ENCODE data around the gene C11orf52. TPM values are rescaled to one million over a fixed set of nuclear protein-coding genes. Genes with fewer than 3 reads are reported as not detected.

Gene C11orf52
- total RNA-seq, 1 experiment from 2014 or later, result 10.5 TPM

- Histone ChIP-seq H3F3A (ENCODE audit: low read length, unreplicated experiment) (no peaks in the 10 kb centered on the region), H3K79me2 (ENCODE audit: low read length) (no peaks in the 10 kb centered on the region), H3K36me3 (ENCODE audit: low read depth, low read length) (no peaks in the 10 kb centered on the region), H3K9me2 (replicated peaks; ENCODE audit: low read length) (no peaks in the 10 kb centered on the region), H3K27me3 (ENCODE audit: low read length) (no peaks in the 10 kb centered on the region), H4K20me1 (ENCODE audit: low read length) (no peaks in the 10 kb centered on the region), H3K9me3 (ENCODE audit: low read length) (no peaks in the 10 kb centered on the region), H3K9ac (ENCODE audit: low read length) (no peak overlapping the region), H3K27ac (ENCODE audit: low read length) (no peak overlapping the region), H3K4me2 (ENCODE audit: low read length) (no peak overlapping the region), H3K4me3 (ENCODE audit: low read length) (no peak overlapping the region), H3K4me1 (ENCODE audit: insufficient read depth, low read length) (peaks cover 36% of the 10 kb centered on the region), H2AFZ (ENCODE audit: low read length) (no peak overlapping the region)
- DNase-seq (no peak), ATAC-seq (no peak)
- ChIA-PET CTCF (no interaction called here), POLR2A (ENCODE audit: unreplicated experiment) (no interaction called here)
- intact Hi-C loops (cut with micrococcal nuclease), result no loop called here
- BruUV-seq (replicated peaks), result no TSS peak
- TF ChIP-seq EZH2phosphoT487 (IDR thresholded peaks at IDR 0.05; ENCODE audit: borderline replicate concordance, low read length) (no peak), CTCF (conservative IDR thresholded peaks at IDR 0.05; ENCODE audit: low read depth, low read length) (no peak), EZH2 (IDR thresholded peaks at IDR 0.05; ENCODE audit: low read length, unreplicated experiment) (no peak)
Observed at GRCh38 chr11:111923351-111923788, 4.7 kb downstream of the C11orf52 start.

GRCh38 chr11:111923951-111924350 lies 5.2 kb downstream of the C11orf52 start:
- Histone ChIP-seq H3K27ac (ENCODE audit: low read length) (no peak overlapping the region), H3K9me2 (replicated peaks; ENCODE audit: low read length) (no peaks in the 10 kb centered on the region), H3K4me2 (ENCODE audit: low read length) (no peak overlapping the region), H3K27me3 (ENCODE audit: low read length) (no peaks in the 10 kb centered on the region), H2AFZ (ENCODE audit: low read length) (no peak overlapping the region), H3K36me3 (ENCODE audit: low read depth, low read length) (no peaks in the 10 kb centered on the region), H4K20me1 (ENCODE audit: low read length) (no peaks in the 10 kb centered on the region), H3K9ac (ENCODE audit: low read length) (no peak overlapping the region), H3K9me3 (ENCODE audit: low read length) (no peaks in the 10 kb centered on the region), H3K4me1 (ENCODE audit: insufficient read depth, low read length) (peaks cover 31% of the 10 kb centered on the region), H3F3A (ENCODE audit: low read length, unreplicated experiment) (no peaks in the 10 kb centered on the region), H3K79me2 (ENCODE audit: low read length) (no peaks in the 10 kb centered on the region), H3K4me3 (ENCODE audit: low read length) (no peak overlapping the region)
- intact Hi-C loops (cut with micrococcal nuclease), result no loop called here
- CTCF ChIA-PET, result no interaction called here
- TF ChIP-seq EZH2phosphoT487 (IDR thresholded peaks at IDR 0.05; ENCODE audit: borderline replicate concordance, low read length) (no peak), EZH2 (IDR thresholded peaks at IDR 0.05; ENCODE audit: low read length, unreplicated experiment) (no peak), CTCF (conservative IDR thresholded peaks at IDR 0.05; ENCODE audit: low read depth, low read length) (no peak)
- POLR2A ChIA-PET (ENCODE audit: unreplicated experiment), result no interaction called here
- DNase-seq (no peak), ATAC-seq (no peak)
- BruUV-seq (replicated peaks), result no TSS peak

GRCh38 chr11:111925953-111926352 lies 7.2 kb downstream of the C11orf52 start:
- Histone ChIP-seq H3K4me1 (ENCODE audit: insufficient read depth, low read length) (peaks cover 25% of the 10 kb centered on the region), H3K36me3 (ENCODE audit: low read depth, low read length) (no peaks in the 10 kb centered on the region), H3K9ac (ENCODE audit: low read length) (peak overlapping the region; percentile 42; the same call in 1 of the 2 replicates), H3K79me2 (ENCODE audit: low read length) (no peaks in the 10 kb centered on the region), H3F3A (ENCODE audit: low read length, unreplicated experiment) (no peaks in the 10 kb centered on the region), H3K4me3 (ENCODE audit: low read length) (no peak overlapping the region; the same call in 1 of the 2 replicates), H3K9me3 (ENCODE audit: low read length) (no peaks in the 10 kb centered on the region), H3K27ac (ENCODE audit: low read length) (no peak overlapping the region), H4K20me1 (ENCODE audit: low read length) (no peaks in the 10 kb centered on the region), H3K9me2 (replicated peaks; ENCODE audit: low read length) (no peaks in the 10 kb centered on the region), H2AFZ (ENCODE audit: low read length) (peak overlapping the region; percentile 74; the same call in 1 of the 2 replicates), H3K4me2 (ENCODE audit: low read length) (peak overlapping the region; percentile 74), H3K27me3 (ENCODE audit: low read length) (no peaks in the 10 kb centered on the region)
- no TSS peak for BruUV-seq (replicated peaks)
- POLR2A ChIA-PET (ENCODE audit: unreplicated experiment), result interaction anchor here (0.9 to 1.4 kb wide), 5 partner anchors 13 to 56 kb away, joined by 4 to 10 read pairs (median 4); no protein-coding TSS in a partner anchor
- ATAC-seq (no peak), DNase-seq (no peak)
- CTCF ChIA-PET, result interaction anchor here (0.7 to 1.7 kb wide), 4 partner anchors 12 to 178 kb away, joined by 3 to 13 read pairs (median 4); partner anchors contain the start of gene DIXDC1
- intact Hi-C loops (cut with micrococcal nuclease), result loop anchor here (1.0 to 5.0 kb wide), 2 partner anchors 47 to 161 kb away; partner anchors contain the start of genes CFAP68, FDXACB1, SDHD and TIMM8B
- TF ChIP-seq EZH2phosphoT487 (IDR thresholded peaks at IDR 0.05; ENCODE audit: borderline replicate concordance, low read length), result no peak
- TF ChIP-seq EZH2 (IDR thresholded peaks at IDR 0.05; ENCODE audit: low read length, unreplicated experiment), result no peak

Measured in PC-3 (cell line).